HG03064 (cell line): ENCODE data around the gene SPATA16.

Experiments used
- ATAC-seq: cut with Tn5 transposase; IDR thresholded peaks from one replicate; pipeline ENCODE4 v1.9.1; 2021; ENCODE audit warnings: low read depth; ENCODE audit not compliant: unreplicated experiment

The SPATA16 gene

DNA sequence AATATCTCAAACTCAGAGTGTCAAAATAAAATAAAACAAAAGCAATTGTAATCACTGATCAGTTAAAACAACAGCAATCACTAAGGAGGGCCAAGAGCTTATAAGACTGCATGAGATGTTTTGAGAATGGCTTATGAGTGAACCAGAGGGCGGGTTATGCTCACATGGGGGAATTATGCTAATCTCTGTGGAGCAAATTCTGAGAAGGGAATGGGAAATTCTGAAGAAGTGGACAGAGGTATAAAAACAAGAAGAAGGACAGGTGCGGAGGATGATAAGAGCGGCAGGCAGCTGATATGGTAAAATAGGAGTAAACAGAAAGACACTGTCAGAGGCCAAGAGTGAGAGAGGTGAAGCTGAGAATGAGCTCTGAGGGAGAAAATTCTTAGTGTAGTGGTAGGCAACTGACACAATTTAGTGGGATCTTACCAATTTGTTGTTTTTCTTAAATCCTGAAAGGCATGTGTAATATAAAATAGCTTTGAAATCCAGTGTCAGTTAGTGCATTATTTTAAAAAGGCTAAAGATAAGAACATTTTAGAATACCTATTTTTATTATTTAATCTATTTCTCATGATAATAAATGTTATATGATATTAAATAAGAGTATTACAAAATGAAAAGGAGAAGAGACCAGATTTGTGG, 133.8 kb downstream of the SPATA16 start:
- no peak for ATAC-seq

DNA sequence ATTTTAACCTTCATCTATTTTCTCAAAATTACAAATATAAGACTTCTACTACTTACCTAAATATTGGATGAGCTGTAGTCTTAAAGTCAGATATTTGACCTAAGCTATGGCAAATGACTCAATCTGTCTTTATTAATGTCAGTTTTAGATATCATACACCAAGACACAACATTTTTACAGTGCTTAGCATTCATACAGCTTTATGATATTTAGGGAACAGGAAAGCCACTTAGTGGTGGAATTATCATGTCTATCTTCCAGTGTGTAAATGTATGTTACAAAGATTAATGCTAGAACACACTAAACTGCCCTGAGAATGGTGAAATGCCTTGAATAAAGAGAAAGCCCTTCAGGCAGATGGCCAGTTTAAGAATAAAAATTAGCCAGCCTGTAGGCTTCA, 135.0 kb downstream of the SPATA16 start:
- ATAC-seq = no peak

DNA sequence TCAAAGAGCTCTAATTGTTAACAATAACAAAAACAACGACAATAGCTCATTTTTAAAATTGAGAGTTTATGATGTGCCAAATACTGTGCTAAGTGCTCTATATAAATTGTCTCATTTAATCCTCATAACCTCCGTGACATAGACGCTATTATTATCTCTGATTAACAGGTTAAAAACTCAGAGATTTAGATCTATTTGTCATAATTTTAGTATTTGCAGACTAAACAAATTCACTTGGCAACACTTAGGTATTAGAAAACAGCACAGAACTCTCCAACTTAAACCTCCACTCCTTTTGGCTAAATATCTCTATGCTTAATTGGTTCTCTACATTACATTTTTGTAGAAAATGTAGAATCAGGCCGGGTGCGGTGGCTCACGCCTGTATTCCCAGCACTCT, 136.4 kb downstream of the SPATA16 start:
- ATAC-seq = no peak

DNA sequence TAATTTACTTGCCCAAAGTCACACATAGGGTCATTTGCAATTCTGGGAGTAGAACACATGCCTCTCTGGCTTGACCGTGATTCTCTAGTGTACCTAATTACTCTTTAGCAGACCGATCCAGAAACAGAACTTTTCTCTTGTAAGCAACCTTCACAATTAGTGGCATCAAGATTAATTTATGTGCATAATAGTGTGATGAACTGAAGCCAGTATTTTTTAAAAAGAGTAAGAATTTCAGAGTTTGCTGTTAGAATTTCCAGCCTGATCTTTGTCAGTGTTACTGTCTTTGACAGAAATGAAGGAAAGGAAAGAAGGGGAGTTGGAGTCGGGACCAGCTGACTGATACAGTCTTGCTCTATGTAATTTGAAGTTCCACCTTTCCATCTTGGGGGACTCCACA, 137.1 kb downstream of the SPATA16 start:
- no peak for ATAC-seq

DNA sequence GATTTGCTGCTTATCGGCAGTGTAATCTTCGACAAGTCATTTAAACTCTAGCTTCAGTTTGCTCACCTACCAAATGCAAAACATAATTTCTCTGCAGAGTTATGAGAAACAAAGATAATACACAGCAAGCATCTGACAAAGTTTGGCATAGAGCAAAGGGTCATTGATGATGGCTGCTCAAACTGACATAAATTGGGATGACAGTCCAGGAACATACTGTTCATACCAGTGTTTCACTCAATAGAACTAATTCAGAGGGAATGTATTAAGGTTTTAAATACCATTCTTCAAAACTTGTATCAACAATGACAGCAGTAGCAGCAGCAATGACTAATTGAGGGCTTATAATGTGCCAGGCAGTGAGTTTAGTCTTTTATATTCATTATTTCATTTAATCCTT, 137.6 kb downstream of the SPATA16 start:
- no peak for ATAC-seq

DNA sequence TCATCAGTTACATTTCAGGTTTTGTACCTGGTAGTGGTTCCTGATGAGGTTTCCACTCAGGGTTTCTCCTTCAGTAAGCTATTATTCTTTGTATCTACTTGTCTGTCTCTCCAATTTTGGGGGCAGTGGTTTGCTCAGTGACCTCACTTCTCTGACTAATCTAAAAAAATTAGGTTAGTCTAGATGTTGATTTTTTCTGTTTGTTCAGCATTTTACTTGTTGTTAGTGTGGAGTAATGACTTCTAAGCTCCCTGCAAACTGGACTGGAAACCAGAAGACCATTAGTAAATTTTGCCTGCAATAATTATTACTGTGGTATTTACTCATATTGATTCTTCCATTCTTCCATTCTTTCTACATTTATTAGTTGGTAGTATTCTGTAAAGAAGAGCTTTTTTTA, 139.4 kb downstream of the SPATA16 start:
- ATAC-seq = no peak

DNA sequence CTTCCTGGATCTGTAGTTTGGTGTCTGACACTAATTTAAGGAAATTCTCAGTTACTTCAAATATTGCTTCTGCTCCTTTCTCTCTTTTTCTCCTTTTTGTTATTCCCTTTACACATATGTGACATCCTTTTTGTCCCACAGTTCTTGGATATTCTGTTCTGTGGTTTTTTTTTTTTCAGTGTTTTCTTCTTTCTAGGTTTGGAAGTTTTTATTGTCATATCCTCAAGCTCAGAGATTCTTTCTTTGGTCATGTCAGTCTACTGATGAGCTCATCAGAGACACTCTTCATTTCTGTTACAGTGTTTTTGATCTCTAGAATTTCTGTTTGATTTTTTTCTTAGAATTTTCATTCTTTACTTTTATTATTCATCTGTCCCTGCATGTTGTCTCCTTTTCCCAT, 140.5 kb downstream of the SPATA16 start:
- no peak for ATAC-seq

DNA sequence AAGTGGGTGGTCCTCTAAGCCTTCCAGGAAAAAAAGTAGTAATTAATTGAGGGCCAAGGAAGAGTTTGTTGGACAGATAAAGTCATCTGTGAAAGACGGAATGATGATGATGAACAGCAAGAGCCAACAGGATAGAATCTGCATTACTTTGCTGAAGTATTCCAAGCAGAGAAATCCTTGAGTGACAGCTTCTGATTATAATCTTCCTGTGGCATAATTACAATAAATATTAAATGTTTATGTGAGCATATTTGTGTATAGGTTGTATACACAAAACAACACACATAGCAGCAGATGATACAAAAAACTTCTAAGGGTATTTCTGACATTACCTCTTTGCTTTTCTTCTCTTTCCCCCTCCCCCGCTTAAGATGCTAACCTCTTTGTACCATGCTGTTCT, 147.6 kb downstream of the SPATA16 start:
- no peak for ATAC-seq

DNA sequence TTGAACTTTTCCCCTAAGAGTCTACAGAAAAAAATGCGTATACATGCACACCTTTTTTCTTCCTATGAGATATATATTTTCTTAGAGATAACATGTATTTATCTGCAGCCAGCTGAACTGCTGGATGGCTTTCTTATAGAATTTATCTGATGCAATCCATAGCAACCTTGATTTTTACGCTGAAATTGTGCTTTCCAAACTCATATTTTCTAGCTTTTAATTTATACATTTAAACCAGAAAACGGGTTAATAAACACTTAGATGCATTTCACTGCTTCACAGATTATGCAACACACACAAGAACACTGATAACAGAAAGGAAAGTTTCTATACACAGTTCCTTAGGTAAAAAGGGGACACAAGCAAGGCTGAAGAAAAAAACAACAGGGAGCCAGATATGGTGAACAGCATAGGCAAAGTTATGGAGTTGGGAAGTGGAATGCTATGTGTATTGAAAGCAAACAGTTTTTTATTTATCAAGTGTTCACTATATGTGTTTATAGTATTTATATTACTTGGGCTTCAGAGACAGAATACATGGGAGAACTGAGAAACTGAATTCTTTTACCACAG, 149.5 kb downstream of the SPATA16 start:
- no peak for ATAC-seq

DNA sequence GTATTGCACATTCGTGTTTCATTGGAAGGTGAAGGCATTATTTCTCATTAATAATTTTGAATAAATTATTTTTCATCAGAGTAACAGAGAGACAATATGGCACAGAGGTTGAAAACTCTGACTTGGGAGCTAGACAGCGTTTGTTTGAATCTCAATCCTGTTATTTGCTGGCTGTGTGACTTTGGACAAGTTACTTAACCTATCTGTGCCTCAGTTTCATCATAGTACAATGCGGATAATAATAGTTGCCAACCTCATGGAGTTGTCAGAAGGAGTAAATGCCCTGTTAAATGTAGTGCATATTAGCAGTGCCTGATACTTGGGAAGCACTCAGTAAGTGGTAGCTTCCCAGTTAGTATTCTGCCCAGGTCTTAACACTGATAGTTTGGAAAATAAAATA, 151.7 kb downstream of the SPATA16 start:
- no peak for ATAC-seq

DNA sequence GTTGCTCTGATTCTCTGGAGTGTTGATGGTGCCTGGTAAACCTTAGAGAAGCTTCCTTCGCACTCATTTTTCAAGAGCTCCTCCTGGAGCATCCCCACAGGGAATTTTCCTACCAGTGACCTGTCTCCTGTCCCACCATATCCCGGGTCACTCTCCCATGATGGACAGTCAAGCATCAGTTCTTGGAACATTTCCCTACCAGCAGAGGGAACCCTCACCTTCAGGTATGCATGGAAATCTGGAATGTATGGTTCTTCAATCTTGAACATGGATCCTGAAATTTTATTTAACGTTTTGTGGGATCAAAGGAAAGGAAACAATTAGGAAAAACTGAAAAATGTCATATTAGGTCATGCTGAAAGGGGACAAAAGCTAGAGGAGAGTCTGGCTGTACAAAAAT, 153.8 kb downstream of the SPATA16 start:
- ATAC-seq = no peak

DNA sequence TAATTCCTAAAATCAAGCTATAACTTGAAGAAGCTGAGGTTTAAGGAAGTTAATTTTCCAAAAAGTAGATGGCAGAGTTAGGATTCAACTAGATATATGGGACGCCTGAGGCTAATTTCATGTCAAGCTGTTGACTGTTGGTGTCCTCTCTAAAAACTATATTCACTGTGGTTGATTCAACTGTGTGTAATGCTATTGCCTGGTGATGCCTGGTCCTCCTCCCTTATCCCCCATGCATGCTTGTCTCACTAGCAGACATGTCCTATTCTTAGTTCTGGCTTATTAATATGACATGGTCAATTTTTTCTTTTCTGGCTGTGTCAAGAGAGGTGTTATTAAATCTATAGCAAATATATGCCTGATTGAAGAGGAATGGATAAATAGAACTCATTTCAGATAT, 156.1 kb downstream of the SPATA16 start:
- no peak for ATAC-seq

DNA sequence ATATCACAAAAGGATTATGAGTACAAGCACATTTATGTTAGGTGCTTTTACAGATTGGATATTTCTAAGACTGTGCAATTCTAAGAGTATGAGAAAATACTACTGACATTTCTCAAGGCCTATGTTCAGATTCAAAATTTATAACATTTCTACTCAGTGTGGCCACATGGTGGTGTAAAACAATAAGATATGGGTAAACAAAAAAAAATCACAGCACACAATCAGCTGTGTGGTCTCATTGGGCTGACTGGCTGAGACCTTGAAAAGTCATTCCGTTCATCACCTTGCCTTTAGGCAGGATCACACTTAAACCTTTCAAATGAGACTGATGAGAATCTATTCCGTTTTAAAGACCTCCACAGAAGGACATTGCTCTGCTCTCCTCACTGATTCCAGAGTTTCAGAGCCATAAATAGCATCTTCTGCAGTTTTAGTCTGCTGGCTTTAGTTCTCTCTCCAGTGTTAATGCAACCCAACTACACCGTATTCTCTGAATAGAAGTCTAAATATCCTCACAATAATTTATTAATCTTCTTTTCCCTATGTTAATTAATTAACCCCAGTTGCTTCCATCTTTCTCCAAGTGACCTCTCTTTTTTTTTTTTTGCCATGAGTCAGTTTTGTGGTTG, 158.2 kb downstream of the SPATA16 start:
- no peak for ATAC-seq

DNA sequence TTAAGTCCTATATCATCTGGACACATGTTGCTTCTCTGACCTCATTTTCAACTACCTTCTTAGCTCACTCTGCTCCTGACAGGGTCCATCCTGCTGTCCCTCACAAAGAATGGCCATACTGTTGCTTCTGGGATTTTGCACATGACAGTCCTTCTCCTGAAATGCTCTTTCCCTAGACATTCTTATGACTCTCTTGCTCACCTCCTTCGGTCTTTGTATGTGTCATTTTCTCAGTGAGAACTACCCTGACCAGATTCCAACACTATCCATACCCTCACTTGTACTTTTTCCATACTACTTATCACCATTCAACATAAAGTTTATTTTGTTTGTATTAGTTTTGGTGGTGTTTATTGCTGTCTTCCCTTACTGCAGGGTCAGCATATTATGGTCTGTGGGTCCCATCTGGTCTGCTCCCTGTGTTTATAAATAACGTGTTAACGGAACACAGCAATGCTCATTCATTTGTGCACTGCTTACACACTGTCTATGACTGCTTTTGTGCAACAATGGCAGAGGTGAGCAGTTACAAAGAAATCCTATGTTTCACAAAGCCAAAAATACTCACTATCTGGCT, 159.5 kb downstream of the SPATA16 start:
- no peak for ATAC-seq

DNA sequence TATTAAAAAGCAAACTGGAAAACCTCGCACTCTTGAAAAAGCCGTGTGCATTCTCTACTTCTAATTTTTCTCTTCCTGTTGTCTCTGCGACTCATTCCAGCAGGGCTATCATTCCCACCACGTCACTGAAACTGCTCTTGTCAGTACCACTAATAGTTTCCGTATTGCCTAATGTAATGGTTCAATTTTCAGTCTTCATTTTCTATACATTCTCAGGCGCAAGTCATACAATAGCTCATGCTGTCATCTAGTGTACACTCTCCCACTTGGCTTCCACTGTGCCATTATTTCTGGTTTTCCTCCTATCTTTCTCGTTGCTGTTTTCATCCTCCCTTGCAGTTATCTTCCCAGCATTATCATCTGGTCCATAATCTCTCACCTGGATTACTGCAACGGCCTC, 160.2 kb downstream of the SPATA16 start:
- ATAC-seq = no peak

DNA sequence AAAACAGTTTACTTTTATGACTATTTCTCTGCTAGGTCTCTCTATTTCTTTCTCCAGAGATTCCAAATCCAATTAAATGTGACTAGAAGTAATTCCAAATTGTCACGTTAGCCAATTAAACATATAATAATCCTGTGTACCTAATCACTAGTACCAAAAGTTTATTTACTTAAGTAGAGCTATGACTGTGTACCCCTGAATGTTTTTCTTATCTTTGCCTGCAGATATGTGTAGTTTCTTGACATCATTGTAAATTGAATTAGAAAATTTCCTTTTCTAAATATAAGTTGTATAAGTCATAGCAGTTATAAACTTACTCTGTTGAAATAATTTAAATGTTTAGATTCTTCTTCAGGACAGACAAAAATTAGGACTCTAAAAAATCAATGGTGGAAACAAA, 163.3 kb downstream of the SPATA16 start:
- ATAC-seq = no peak

DNA sequence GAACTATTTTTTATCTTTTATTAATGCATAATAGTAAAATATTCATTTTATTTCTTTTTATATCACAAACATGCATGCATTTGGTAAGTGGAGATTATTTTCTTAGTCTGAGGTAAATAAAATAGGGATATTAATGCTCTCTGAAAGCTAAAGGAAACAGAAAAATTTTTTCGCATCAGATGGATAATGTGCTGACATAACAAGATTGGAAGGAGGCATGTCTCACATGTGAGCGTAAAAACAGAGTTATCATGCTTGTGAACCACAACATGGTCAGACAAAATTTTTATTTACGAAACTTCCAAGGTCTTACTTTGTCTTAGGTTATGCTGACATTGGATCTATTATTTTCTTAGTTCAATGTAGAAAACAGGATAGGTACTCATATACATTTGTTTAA, 166.1 kb downstream of the SPATA16 start:
- ATAC-seq = no peak

DNA sequence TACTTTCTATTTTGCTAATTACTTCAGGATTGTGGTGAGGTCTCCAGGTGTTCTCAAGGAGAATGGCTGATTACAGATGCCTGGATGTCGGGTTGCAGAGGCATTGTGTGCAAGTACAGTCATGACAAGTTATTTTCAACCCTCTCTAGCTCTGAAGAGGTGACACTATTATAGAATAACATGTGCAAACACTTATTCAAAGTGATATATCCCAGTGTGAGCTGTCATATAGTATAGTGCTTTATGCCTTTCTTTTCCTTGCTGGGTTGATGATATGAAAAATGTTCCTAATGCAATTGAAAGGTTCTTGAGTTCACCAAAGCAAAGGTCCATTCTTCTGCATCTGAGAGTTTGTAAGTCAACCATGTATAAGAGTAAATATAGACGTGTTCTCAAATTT, 167.2 kb downstream of the SPATA16 start:
- no peak for ATAC-seq

DNA sequence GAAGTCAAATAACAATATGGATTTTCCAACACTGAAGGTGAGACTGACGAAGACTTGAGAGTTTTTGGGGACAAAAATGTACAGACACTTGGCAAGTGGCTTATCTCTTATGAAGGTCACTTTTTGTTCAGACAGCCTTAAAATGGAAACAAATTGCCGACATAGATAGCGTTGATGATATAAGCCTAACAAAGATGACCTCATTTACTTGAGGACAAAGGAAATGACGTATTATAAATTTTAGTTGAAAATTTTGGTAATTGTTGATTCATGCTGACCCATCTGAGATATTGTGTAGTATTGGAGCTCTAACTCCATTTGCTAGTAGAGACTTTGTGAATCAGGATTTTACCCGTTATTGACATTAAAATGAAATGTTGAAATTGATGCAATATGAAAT, 168.3 kb downstream of the SPATA16 start:
- ATAC-seq = no peak

DNA sequence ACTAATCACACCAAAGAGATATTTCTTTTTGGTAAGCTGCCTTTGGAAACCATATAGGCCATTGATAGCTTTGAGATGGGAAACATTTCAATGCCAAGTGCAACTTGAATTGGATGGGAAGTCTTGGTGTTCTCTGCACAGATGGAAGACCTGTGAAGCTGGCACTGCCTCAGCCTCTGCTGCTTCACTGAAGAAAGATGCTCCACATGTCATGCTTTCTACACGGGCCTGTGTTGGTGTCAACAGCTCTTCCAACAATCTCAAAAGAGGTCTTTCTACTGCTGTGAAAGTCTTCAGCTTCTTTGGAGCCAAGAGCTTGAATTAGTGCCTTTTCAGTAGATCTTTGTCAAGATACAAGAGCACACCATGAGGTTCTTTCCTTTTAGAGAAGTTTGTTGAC, 169.0 kb downstream of the SPATA16 start:
- ATAC-seq = no peak

DNA sequence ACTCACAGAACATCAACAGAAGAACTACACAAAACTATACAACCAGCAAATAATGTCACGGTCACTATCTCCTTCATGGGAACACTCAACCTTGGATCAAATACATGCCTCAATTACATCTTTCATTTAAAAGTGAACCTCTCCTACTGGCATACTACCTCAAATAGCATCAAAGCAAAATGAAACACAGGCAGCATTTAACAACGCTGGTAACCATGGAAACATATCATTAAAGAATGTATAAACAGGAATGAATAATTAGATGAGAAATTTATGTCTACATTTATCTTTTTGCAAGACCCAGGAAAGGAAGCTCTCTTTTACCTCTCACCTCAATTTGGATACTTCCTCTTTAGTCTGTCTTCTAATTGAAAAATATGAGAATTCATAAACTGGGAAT, 172.4 kb downstream of the SPATA16 start:
- no peak for ATAC-seq

DNA sequence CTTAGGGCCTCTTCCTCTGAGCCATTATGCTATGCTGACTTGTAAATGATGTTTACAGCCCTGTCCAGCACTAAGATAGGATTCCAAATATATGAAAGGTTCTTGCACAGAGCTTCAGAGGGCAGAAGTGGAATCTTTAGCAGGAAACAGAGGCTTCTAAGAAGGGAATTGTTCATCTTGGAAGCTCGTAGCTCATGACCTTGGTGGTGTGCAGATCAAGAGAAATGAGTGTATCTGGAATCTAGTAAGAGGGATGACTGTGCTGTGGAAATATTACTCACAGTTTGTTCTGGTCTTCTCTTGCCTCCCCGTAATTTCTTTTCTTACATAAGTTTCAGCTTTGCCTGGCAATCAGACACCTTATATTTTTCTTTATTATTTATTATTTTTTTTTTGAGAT, 175.8 kb downstream of the SPATA16 start:
- ATAC-seq = no peak
